ENCODE results near the gene SMYD4. TPM values are rescaled to one million over a fixed set of nuclear protein-coding genes. Genes with fewer than 3 reads are reported as not detected.

The SMYD4 gene
- total RNA-seq, 4 donors from 2014 or later = 15.1 to 19.9 (median 17.5) TPM

- Histone ChIP-seq H3K4me1 (no peaks in the 10 kb centered on the region), H3K4me3 (no peak overlapping the region), H3K9me3 (no peaks in the 10 kb centered on the region), H3K27ac (no peak overlapping the region), H3K27me3 (no peaks in the 10 kb centered on the region), H3K36me3 (peaks cover 0 to 73% (median 0%) of the 10 kb centered on the region in 3 donors)
- 92 to 94% methylated on average over 12 of the region's 12 CpGs for WGBS, 2 donors
- TF ChIP-seq EP300 (IDR thresholded peaks at IDR 0.05) (no peak), POLR2A (IDR thresholded peaks at IDR 0.05) (no peak), CTCF (IDR thresholded peaks at IDR 0.05) (no peak)
- DNase-seq (ENCODE audit: low spot score in 2 of 2) = no peak
Measured at GRCh38 chr17:1872254-1872653, 42.6 kb upstream of the SMYD4 start.

- 79 to 91% methylated on average over 5 of the region's 5 CpGs for WGBS, 2 donors
- no peaks in the 10 kb centered on the region for H3K9me3 ChIP-seq
- H3K36me3 ChIP-seq = peaks cover 0 to 70% (median 0%) of the 10 kb centered on the region in 3 donors
- H3K4me3 ChIP-seq = no peak overlapping the region
- no peaks in the 10 kb centered on the region for H3K4me1 ChIP-seq
- no peak for DNase-seq (ENCODE audit: low spot score in 2 of 2)
- no peak overlapping the region for H3K27ac ChIP-seq
- no peaks in the 10 kb centered on the region for H3K27me3 ChIP-seq
- TF ChIP-seq POLR2A (IDR thresholded peaks at IDR 0.05) (no peak), CTCF (IDR thresholded peaks at IDR 0.05) (no peak), EP300 (IDR thresholded peaks at IDR 0.05) (no peak)
Measured at GRCh38 chr17:1871756-1872155, 42.1 kb upstream of the SMYD4 start.

- Histone ChIP-seq H3K36me3 (peaks cover 0 to 60% (median 0%) of the 10 kb centered on the region in 3 donors), H3K4me3 (no peak overlapping the region), H3K27ac (no peak overlapping the region), H3K4me1 (no peaks in the 10 kb centered on the region), H3K9me3 (no peaks in the 10 kb centered on the region), H3K27me3 (no peaks in the 10 kb centered on the region)
- DNase-seq (ENCODE audit: low spot score in 2 of 2) = no peak
- 82 to 87% methylated on average over 3 of the region's 3 CpGs for WGBS, 2 donors
- no peak for TF ChIP-seq POLR2A (IDR thresholded peaks at IDR 0.05)
- TF ChIP-seq EP300 (IDR thresholded peaks at IDR 0.05) = no peak
- TF ChIP-seq CTCF (IDR thresholded peaks at IDR 0.05) = no peak
Measured at GRCh38 chr17:1870592-1870991, 40.9 kb upstream of the SMYD4 start.

- Histone ChIP-seq H3K27ac (no peak overlapping the region), H3K27me3 (no peaks in the 10 kb centered on the region), H3K36me3 (peaks cover 0 to 41% (median 0%) of the 10 kb centered on the region in 3 donors), H3K4me1 (no peaks in the 10 kb centered on the region), H3K4me3 (no peak overlapping the region), H3K9me3 (no peaks in the 10 kb centered on the region)
- no peak for TF ChIP-seq CTCF (IDR thresholded peaks at IDR 0.05)
- TF ChIP-seq POLR2A (IDR thresholded peaks at IDR 0.05) = no peak
- no peak for TF ChIP-seq EP300 (IDR thresholded peaks at IDR 0.05)
- DNase-seq (ENCODE audit: low spot score in 2 of 2) = no peak
- WGBS, 2 donors = 90 to 92% methylated on average over 8 of the region's 8 CpGs
Measured at GRCh38 chr17:1868090-1868489, 38.4 kb upstream of the SMYD4 start.

- 89 to 92% methylated on average over 3 of the region's 3 CpGs for WGBS, 2 donors
- no peak for TF ChIP-seq CTCF (IDR thresholded peaks at IDR 0.05)
- TF ChIP-seq EP300 (IDR thresholded peaks at IDR 0.05) = no peak
- no peak for TF ChIP-seq POLR2A (IDR thresholded peaks at IDR 0.05)
- DNase-seq (ENCODE audit: low spot score in 2 of 2) = no peak
- Histone ChIP-seq H3K4me3 (no peak overlapping the region), H3K27me3 (no peaks in the 10 kb centered on the region), H3K27ac (no peak overlapping the region), H3K4me1 (no peaks in the 10 kb centered on the region), H3K9me3 (no peaks in the 10 kb centered on the region), H3K36me3 (peaks cover 0 to 34% (median 0%) of the 10 kb centered on the region in 3 donors)
Measured at GRCh38 chr17:1867307-1867706, 37.6 kb upstream of the SMYD4 start.

All from tibial nerve (tissue), 4 donors.